Transverse colon (tissue), 4 donors: ENCODE measurements around the gene INO80E. TPM values are rescaled to one million over a fixed set of nuclear protein-coding genes. Genes with fewer than 3 reads are reported as not detected.

Source experiments
- DNase-seq: peaks from one replicate; pipeline ENCODE4 v3.0.0-alpha.2; 2019
- H3K27ac ChIP-seq, 4 donors: fragments of 200-600 bp; sonication (generic); 2 replicates each; pipeline ENCODE4 v1.5.1; 2016 to 2018; ENCODE audit warnings: inconsistent platforms in 4 of 4
- H3K27me3 ChIP-seq: fragments of 200-600 bp; sonication (generic); 2 replicates; pipeline ENCODE4 v1.5.1; 2017; ENCODE audit warnings: inconsistent platforms
- H3K36me3 ChIP-seq, 4 donors: fragments of 200-600 bp; sonication (generic); 2 replicates each; pipeline ENCODE4 v1.5.1; 2017 to 2019; ENCODE audit warnings: inconsistent platforms in 4 of 4
- H3K4me1 ChIP-seq, 4 donors: fragments of 200-600 bp; sonication (generic); 2 replicates each; pipeline ENCODE4 v1.5.1; 2017 to 2020; ENCODE audit warnings: inconsistent platforms in 4 of 4
- H3K4me3 ChIP-seq, 4 donors: fragments of 200-600 bp; sonication (generic); 1 replicate in 1 of 4; 2 replicates in 3 of 4; pipeline versions ENCODE4 v1.5.1 to v1.6.1; 2017 to 2019; ENCODE audit warnings: inconsistent platforms in 4 of 4
- H3K9me3 ChIP-seq, 2 donors: fragments of 200-600 bp; sonication (generic); 2 replicates each; pipeline ENCODE4 v1.5.1; 2017 to 2019; ENCODE audit warnings: inconsistent platforms in 2 of 2
- CTCF ChIP-seq, 5 experiments: fragments of 200-600 bp in 3 of 5; fragments of 450-650 bp in 2 of 5; sonication (generic) in 3 of 5; IDR thresholded peaks; 1 replicate in 2 of 5; 2 replicates in 3 of 5; pipeline ENCODE4 v1.5.1; 2016 to 2017; ENCODE audit warnings: antibody characterized with exemption in 5 of 5, inconsistent platforms in 3 of 5, mild to moderate bottlenecking in 2 of 5, moderate library complexity in 1 of 5
- EP300 ChIP-seq: sonication (generic); formaldehyde crosslinking; IDR thresholded peaks from one replicate; pipeline ENCODE4 v1.6.1; 2017; ENCODE audit warnings: antibody characterized with exemption, low read depth
- POLR2A ChIP-seq: fragments of 450-650 bp; IDR thresholded peaks from one replicate; pipeline ENCODE4 v1.6.1; 2016; ENCODE audit warnings: antibody characterized with exemption, mild to moderate bottlenecking, moderate library complexity
- POLR2AphosphoS5 ChIP-seq, 3 donors: sonication (generic); formaldehyde crosslinking; IDR thresholded peaks; one replicate each; pipeline ENCODE4 v1.6.1; 2016; ENCODE audit warnings: antibody characterized with exemption in 3 of 3
- WGBS, 2 donors: methylation state at CpG; one replicate each; pipeline ENCODE4 v1.1.5; 2018; ENCODE audit warnings: low coverage in 1 of 2; 5-methylcytosine and 5-hydroxymethylcytosine counted together
- in situ Hi-C, 4 donors: fragments of 200-750 bp; cut with MboI; loops; one replicate each; pipeline versions ENCODE4 v1.15.0 to v1.15.1; 2017; ENCODE audit warnings: low sequenced_read_pairs in 3 of 4, low pct_ligation_motif_present in 1 of 4, low pct_unique_long_range_greater_than_20kb in 1 of 4
- intact Hi-C: fragments of 100-400 bp; cut with DNase I; formaldehyde crosslinking; loops from one replicate; pipeline ENCODE4 v1.15.1; 2023; ENCODE audit warnings: low total_unique reads
- total RNA-seq, 4 donors: library from RNA; depleted of rRNA; stranded (reverse); fragments of >200 nt; gene quantifications; one replicate each; pipeline ENCODE4 v1.1.0, GENCODE V29; 2016

Gene INO80E
- total RNA-seq, 4 donors from 2014 or later, result 65.6 to 94.3 (median 73.0) TPM

DNA sequence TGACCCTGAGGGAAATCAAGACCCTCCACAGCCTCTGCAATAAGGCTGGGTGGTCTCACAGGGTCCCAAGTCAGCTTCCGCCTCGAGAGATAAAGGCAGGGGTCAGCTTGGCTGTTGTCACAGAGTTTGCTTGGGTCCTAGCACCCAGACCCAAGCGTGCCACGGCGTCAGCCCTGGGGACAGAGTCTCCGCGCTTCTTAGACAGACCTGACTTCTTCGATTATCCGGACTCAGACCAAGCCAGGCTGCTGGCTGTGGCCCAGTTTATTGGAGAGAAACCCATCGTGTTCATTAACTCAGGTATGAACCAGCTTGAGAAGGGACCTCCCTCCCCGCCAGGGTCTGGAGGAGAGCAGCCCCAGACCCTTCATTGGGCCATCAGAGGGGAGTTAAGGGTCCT lies 27.5 kb downstream of the INO80E start:
- no peak for TF ChIP-seq POLR2A
- no peaks in the 10 kb centered on the region for H3K36me3 ChIP-seq
- 79% methylated on average over 11 of the region's 11 CpGs; no CpG with 5 or more reads in 1 of the 2 donors for WGBS, 2 donors
- H3K27ac ChIP-seq, result no peak overlapping the region
- peaks cover 0 to 10% (median 4%) of the 10 kb centered on the region in 4 donors for H3K4me1 ChIP-seq
- peaks cover 38% of the 10 kb centered on the region for H3K27me3 ChIP-seq
- H3K4me3 ChIP-seq, result no peak overlapping the region
- intact Hi-C loops, result loop anchor here (5.0 kb wide), 1 partner anchor 326 kb away; no protein-coding TSS in a partner anchor
- H3K9me3 ChIP-seq, result no peaks in the 10 kb centered on the region
- in situ Hi-C loops, result loop anchor here (10.0 to 25.0 kb wide), 3 partner anchors 161 to 336 kb away; partner anchors contain the start of genes CDIPT (in 2 of the 4) and QPRT (in 1 of the 4)
- DNase-seq, result no peak

GRCh38 chr16:30024451-30024850 lies 28.4 kb downstream of the INO80E start:
- peaks cover 46% of the 10 kb centered on the region for H3K27me3 ChIP-seq
- TF ChIP-seq POLR2A, result no peak
- no peak for TF ChIP-seq CTCF (IDR thresholded peaks at IDR 0.05)
- no peak for TF ChIP-seq POLR2AphosphoS5 (IDR thresholded peaks at IDR 0.05)
- no peak for TF ChIP-seq EP300
- H3K36me3 ChIP-seq, result no peaks in the 10 kb centered on the region
- in situ Hi-C loops, result loop anchor here (10.0 to 25.0 kb wide), 3 partner anchors 162 to 337 kb away; partner anchors contain the start of genes CDIPT (in 2 of the 4) and QPRT (in 1 of the 4)
- DNase-seq, result no peak
- WGBS, 2 donors, result 68% methylated on average over 16 of the region's 16 CpGs; no CpG with 5 or more reads in 1 of the 2 donors
- peaks cover 0 to 10% (median 4%) of the 10 kb centered on the region in 4 donors for H3K4me1 ChIP-seq
- H3K9me3 ChIP-seq, result no peaks in the 10 kb centered on the region
- H3K27ac ChIP-seq, result no peak overlapping the region
- intact Hi-C loops, result loop anchor here (5.0 kb wide), 1 partner anchor 327 kb away; no protein-coding TSS in a partner anchor
- H3K4me3 ChIP-seq, result no peak overlapping the region

GRCh38 chr16:30025156-30025555 lies 29.1 kb downstream of the INO80E start:
- no peak overlapping the region for H3K27ac ChIP-seq

GRCh38 chr16:30025574-30025973 lies 29.5 kb downstream of the INO80E start:
- TF ChIP-seq POLR2A (no peak), POLR2AphosphoS5 (IDR thresholded peaks at IDR 0.05) (no peak), CTCF (IDR thresholded peaks at IDR 0.05) (no peak), EP300 (no peak)
- 45% methylated on average over 7 of the region's 7 CpGs; no CpG with 5 or more reads in 1 of the 2 donors for WGBS, 2 donors
- intact Hi-C loops (no loop called here), in situ Hi-C loops (loop anchor here in 3 of 4 donors (10.0 to 25.0 kb wide), 2 partner anchors 138 to 331 kb away; partner anchors contain the start of gene SEZ6L2 (in 1 of the 3))
- no peak for DNase-seq
- peaks cover 58% of the 10 kb centered on the region for H3K27me3 ChIP-seq
- H3K4me1 ChIP-seq, result peaks cover 0 to 10% (median 5%) of the 10 kb centered on the region in 4 donors
- no peaks in the 10 kb centered on the region for H3K36me3 ChIP-seq
- H3K27ac ChIP-seq, result no peak overlapping the region
- no peaks in the 10 kb centered on the region for H3K9me3 ChIP-seq
- no peak overlapping the region for H3K4me3 ChIP-seq

More at GRCh38 chr16:30025156-30025555, 29.1 kb downstream of the INO80E start:
- no peak for TF ChIP-seq POLR2AphosphoS5 (IDR thresholded peaks at IDR 0.05)
- no peak for TF ChIP-seq EP300
- H3K9me3 ChIP-seq, result no peaks in the 10 kb centered on the region
- peaks cover 53% of the 10 kb centered on the region for H3K27me3 ChIP-seq
- no peak for DNase-seq
- peaks cover 0 to 10% (median 4%) of the 10 kb centered on the region in 4 donors for H3K4me1 ChIP-seq
- 68% methylated on average over 20 of the region's 20 CpGs; no CpG with 5 or more reads in 1 of the 2 donors for WGBS, 2 donors
- in situ Hi-C loops, result loop anchor here in 3 of 4 donors (10.0 to 25.0 kb wide), 2 partner anchors 138 to 330 kb away; partner anchors contain the start of gene SEZ6L2 (in 1 of the 3)
- no peaks in the 10 kb centered on the region for H3K36me3 ChIP-seq
- intact Hi-C loops, result no loop called here
- H3K4me3 ChIP-seq, result no peak overlapping the region

- DNase-seq, result no peak
- H3K9me3 ChIP-seq, result no peaks in the 10 kb centered on the region
- TF ChIP-seq CTCF (IDR thresholded peaks at IDR 0.05) (no peak), EP300 (no peak), POLR2A (no peak), POLR2AphosphoS5 (IDR thresholded peaks at IDR 0.05) (no peak)
- no peak overlapping the region for H3K27ac ChIP-seq
- peaks cover 0 to 11% (median 4%) of the 10 kb centered on the region in 4 donors for H3K4me1 ChIP-seq
- 86 to 90% methylated on average over 2 to 17 of the region's 18 CpGs for WGBS, 2 donors
- H3K36me3 ChIP-seq, result no peaks in the 10 kb centered on the region
- intact Hi-C loops, result no loop called here
- in situ Hi-C loops, result loop anchor here in 3 of 4 donors (10.0 to 25.0 kb wide), 2 partner anchors 139 to 332 kb away; partner anchors contain the start of gene SEZ6L2 (in 1 of the 3)
- H3K27me3 ChIP-seq, result peaks cover 66% of the 10 kb centered on the region
- H3K4me3 ChIP-seq, result no peak overlapping the region
Measured at GRCh38 chr16:30026449-30026848, 30.4 kb downstream of the INO80E start.
